ENCODE measurements around the gene TUT4.

The TUT4 gene

DNA sequence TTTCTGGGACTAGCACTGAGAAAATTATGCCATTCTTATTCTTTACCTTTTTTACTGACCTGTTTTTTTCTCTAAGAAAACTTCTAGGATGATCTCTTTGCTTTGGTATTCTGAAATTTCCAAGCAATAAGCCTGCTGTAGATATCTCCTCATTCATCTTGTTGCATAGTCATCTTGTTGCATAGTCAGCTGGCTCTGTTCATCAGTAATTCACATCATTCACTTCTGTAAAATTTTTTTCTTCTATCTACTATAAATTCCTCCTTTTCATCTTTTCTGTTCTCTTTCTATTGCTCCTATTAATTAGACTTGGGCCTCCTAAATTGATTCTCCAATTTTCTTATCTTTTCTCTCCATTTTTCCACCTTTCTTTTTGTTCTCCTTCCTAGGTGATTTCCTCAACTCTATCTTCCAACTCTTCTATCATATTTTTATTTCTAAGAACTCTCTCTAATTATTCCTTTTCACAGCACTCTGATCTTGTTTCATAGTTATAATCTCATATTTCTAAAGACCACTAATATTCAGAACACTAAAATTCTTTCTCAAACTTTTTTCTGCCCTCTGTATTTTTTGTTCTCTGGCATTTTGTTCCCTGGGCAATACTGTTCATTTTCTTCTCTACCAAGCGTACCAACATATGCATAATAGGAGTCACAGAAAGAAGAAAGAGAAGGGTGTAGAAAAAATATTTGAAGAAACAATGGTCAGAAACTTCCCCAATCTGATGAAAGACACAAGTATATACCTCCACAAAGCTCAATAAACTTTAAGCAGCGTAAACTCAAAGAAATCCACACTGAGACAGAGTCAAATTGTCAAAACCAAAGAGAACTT lies 17.7 kb downstream of the TUT4 start:
- no peak overlapping the region for H3K4me3 ChIP-seq (ENCODE audit: insufficient read depth, low read depth, low read length)
- H3K27ac ChIP-seq (ENCODE audit: insufficient read depth, low read depth, low read length, poor library complexity, severe bottlenecking): no peak overlapping the region
- peaks cover 4% of the 10 kb centered on the region for H3K9me3 ChIP-seq (ENCODE audit: control insufficient read depth, low read length)
- H3K4me1 ChIP-seq (ENCODE audit: control insufficient read depth, insufficient read depth, low read length): no peaks in the 10 kb centered on the region
- 93 to 94% methylated on average over 1 of the region's 2 CpGs for WGBS, 2 experiments
- no peaks in the 10 kb centered on the region for H3K36me3 ChIP-seq (ENCODE audit: control insufficient read depth, insufficient read depth, low read length)
- H3K27me3 ChIP-seq (ENCODE audit: control insufficient read depth, insufficient read depth, low read length, poor library complexity, severe bottlenecking): no peaks in the 10 kb centered on the region

DNA sequence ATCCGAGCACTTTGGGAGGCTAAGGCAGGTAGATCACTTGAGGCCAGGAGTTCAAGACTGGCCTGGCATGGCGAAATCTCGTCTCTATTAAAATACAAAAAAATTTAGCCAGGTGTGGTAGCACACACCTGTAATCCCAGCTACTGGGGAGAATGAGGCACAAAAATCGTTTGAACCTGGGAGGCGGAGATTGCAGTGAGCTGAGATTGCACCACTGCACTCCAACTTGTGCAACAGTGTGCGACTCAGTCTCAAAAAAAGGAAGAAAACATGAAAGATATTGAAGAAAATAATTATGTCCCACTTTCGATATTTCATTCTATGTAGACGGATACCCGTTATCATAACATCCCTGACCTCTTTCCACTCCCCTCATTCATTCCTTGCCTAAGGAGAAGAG lies 19.2 kb downstream of the TUT4 start:
- Histone ChIP-seq H3K4me3 (ENCODE audit: insufficient read depth, low read depth, low read length) (no peak overlapping the region), H3K27me3 (ENCODE audit: control insufficient read depth, insufficient read depth, low read length, poor library complexity, severe bottlenecking) (no peaks in the 10 kb centered on the region), H3K27ac (ENCODE audit: insufficient read depth, low read depth, low read length, poor library complexity, severe bottlenecking) (no peak overlapping the region), H3K9me3 (ENCODE audit: control insufficient read depth, low read length) (peaks cover 4% of the 10 kb centered on the region), H3K4me1 (ENCODE audit: control insufficient read depth, insufficient read depth, low read length) (no peaks in the 10 kb centered on the region), H3K36me3 (ENCODE audit: control insufficient read depth, insufficient read depth, low read length) (no peaks in the 10 kb centered on the region)
- 95 to 97% methylated on average over 9 of the region's 9 CpGs for WGBS, 2 experiments

DNA sequence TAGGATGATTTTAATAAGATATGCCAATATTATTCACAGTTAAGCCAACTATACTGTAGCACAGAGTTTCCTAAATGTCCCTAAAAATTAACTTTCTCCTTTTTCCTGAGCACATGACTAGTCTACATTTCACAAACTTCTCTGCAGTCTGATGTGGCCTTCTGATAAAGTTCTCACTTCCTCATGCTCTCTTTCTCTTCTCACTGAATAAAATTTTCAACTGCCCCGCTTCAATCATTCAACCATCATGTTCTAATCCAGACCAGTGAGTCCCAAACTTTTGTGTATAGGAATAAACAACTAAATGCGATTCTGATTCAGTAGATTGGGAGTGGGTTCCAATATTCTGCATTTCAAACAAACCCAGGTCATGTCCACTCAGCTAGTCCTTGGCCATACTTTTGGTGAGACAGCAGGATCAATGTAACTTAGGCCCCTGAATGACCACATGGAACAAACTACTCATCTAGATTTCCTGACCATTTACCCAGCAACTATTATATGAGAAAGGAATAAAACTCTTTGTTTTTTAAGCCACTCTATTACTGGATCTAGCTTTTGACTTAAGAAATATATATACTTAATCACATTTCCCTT lies 20.1 kb downstream of the TUT4 start:
- no peak overlapping the region for H3K27ac ChIP-seq (ENCODE audit: insufficient read depth, low read depth, low read length, poor library complexity, severe bottlenecking)
- no peaks in the 10 kb centered on the region for H3K27me3 ChIP-seq (ENCODE audit: control insufficient read depth, insufficient read depth, low read length, poor library complexity, severe bottlenecking)
- no peak overlapping the region for H3K4me3 ChIP-seq (ENCODE audit: insufficient read depth, low read depth, low read length)
- H3K9me3 ChIP-seq (ENCODE audit: control insufficient read depth, low read length): peaks cover 4% of the 10 kb centered on the region
- no peaks in the 10 kb centered on the region for H3K4me1 ChIP-seq (ENCODE audit: control insufficient read depth, insufficient read depth, low read length)
- H3K36me3 ChIP-seq (ENCODE audit: control insufficient read depth, insufficient read depth, low read length): no peaks in the 10 kb centered on the region
- 100% methylated on average over 2 of the region's 2 CpGs for WGBS, 2 experiments

DNA sequence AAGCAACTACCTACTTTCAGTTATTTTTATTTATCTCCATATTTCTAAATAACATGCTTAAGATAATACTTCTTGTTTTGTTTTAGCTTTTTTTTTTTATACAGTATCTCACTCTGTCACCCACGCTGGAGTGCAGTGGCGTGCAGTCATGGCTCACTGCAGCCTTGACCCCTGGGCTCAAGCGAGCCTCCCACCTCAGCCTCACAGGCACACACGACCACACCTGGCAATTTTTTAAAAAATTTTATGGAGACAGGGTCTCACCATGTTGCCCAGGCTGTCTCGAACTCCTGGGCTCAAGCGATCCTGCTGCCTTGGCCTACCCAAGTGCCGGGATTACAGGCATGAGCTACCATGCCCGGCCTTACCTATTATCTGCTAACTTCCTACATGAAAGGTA lies 20.6 kb downstream of the TUT4 start:
- Histone ChIP-seq H3K27me3 (ENCODE audit: control insufficient read depth, insufficient read depth, low read length, poor library complexity, severe bottlenecking) (no peaks in the 10 kb centered on the region), H3K4me3 (ENCODE audit: insufficient read depth, low read depth, low read length) (no peak overlapping the region), H3K9me3 (ENCODE audit: control insufficient read depth, low read length) (peaks cover 4% of the 10 kb centered on the region), H3K27ac (ENCODE audit: insufficient read depth, low read depth, low read length, poor library complexity, severe bottlenecking) (no peak overlapping the region), H3K4me1 (ENCODE audit: control insufficient read depth, insufficient read depth, low read length) (no peaks in the 10 kb centered on the region), H3K36me3 (ENCODE audit: control insufficient read depth, insufficient read depth, low read length) (no peaks in the 10 kb centered on the region)
- 91 to 93% methylated on average over 8 of the region's 8 CpGs for WGBS, 2 experiments

DNA sequence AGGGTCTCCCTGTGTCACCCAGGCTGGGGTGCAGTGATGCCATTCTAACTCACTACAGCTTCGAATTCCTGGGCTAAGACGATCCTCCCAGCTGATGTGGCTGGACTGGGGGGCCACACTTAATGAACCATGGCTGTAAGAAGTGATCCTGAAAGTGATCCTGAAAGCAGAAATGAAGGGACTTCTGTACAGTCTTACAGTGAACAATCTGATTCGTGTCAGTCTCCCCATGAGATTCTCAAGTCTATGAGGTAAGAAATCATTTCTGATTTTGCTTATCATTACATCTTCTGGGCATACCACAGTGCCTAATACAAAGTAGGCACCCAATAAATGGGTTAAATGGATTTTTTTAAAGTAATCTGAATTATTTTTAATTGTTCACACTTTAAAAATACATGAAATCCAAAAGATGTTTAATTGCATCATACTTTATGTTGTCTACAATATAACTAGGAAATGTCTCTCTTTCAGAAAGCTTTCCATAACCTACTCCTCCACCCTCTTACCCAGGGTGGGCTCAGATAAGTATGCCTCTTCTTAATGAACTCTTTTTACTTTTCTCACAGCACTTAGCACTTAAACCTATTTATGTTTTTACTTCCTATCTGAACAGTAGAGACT lies 21.5 kb downstream of the TUT4 start:
- H3K27ac ChIP-seq (ENCODE audit: insufficient read depth, low read depth, low read length, poor library complexity, severe bottlenecking): no peak overlapping the region
- H3K36me3 ChIP-seq (ENCODE audit: control insufficient read depth, insufficient read depth, low read length): no peaks in the 10 kb centered on the region
- H3K27me3 ChIP-seq (ENCODE audit: control insufficient read depth, insufficient read depth, low read length, poor library complexity, severe bottlenecking): no peaks in the 10 kb centered on the region
- WGBS, 2 experiments: 94% methylated on average over 3 of the region's 3 CpGs
- H3K9me3 ChIP-seq (ENCODE audit: control insufficient read depth, low read length): peaks cover 4% of the 10 kb centered on the region
- no peak overlapping the region for H3K4me3 ChIP-seq (ENCODE audit: insufficient read depth, low read depth, low read length)
- no peaks in the 10 kb centered on the region for H3K4me1 ChIP-seq (ENCODE audit: control insufficient read depth, insufficient read depth, low read length)

DNA sequence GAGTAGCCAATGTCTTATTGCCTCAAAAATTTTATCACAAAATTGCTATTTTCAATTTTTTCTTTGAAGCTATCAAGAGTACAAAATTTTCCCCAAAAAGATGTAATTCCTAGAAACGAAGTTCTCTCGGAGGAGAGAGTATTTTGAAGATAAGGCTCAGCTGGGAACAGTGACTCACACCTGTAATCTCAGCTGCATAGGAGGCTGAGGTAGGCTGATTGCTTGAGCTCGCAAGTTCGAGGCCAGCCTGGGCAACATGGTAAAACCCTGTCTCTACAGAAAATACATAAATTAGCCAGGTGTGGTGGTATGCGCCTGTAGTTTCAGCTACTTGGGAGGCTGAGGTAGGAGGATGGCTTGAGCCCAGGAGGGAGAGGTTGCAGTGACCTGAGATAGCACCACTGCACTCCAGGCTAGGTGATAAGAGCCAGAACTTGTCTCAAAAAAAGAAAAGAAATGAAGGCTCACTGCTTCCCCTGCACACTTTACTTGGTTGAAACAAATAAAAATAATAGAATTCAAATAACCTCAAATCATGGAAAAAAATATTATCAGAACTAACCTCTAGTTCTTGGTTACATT lies 22.2 kb downstream of the TUT4 start:
- Histone ChIP-seq H3K27ac (ENCODE audit: insufficient read depth, low read depth, low read length, poor library complexity, severe bottlenecking) (no peak overlapping the region), H3K4me3 (ENCODE audit: insufficient read depth, low read depth, low read length) (no peak overlapping the region), H3K36me3 (ENCODE audit: control insufficient read depth, insufficient read depth, low read length) (no peaks in the 10 kb centered on the region), H3K9me3 (ENCODE audit: control insufficient read depth, low read length) (peaks cover 2% of the 10 kb centered on the region), H3K27me3 (ENCODE audit: control insufficient read depth, insufficient read depth, low read length, poor library complexity, severe bottlenecking) (no peaks in the 10 kb centered on the region), H3K4me1 (ENCODE audit: control insufficient read depth, insufficient read depth, low read length) (no peaks in the 10 kb centered on the region)
- 95 to 97% methylated on average over 5 of the region's 5 CpGs for WGBS, 2 experiments

DNA sequence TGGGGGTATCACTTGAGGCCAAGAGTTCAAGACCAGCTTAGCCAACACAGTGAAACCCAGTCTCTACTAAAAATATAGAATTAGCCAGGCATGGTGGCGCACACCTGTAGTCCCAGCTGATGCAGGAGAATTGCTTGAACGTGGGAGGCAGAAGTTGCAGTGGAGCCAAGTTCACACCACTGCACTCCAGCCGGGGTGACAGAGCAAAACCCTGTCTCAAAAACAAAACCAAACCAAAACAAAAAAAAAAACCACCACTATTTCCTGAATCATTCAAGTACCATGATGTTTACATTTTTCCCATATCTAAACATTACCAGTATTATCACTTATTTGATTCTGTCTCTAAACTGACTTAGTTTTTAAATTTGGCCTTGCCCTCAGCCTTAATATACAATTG lies 29.5 kb downstream of the TUT4 start:
- Histone ChIP-seq H3K27me3 (ENCODE audit: control insufficient read depth, insufficient read depth, low read length, poor library complexity, severe bottlenecking) (no peaks in the 10 kb centered on the region), H3K4me1 (ENCODE audit: control insufficient read depth, insufficient read depth, low read length) (no peaks in the 10 kb centered on the region), H3K36me3 (ENCODE audit: control insufficient read depth, insufficient read depth, low read length) (peaks cover 3% of the 10 kb centered on the region), H3K4me3 (ENCODE audit: insufficient read depth, low read depth, low read length) (no peak overlapping the region), H3K9me3 (ENCODE audit: control insufficient read depth, low read length) (no peaks in the 10 kb centered on the region), H3K27ac (ENCODE audit: insufficient read depth, low read depth, low read length, poor library complexity, severe bottlenecking) (no peak overlapping the region)
- WGBS, 2 experiments: 92 to 94% methylated on average over 3 of the region's 3 CpGs

DNA sequence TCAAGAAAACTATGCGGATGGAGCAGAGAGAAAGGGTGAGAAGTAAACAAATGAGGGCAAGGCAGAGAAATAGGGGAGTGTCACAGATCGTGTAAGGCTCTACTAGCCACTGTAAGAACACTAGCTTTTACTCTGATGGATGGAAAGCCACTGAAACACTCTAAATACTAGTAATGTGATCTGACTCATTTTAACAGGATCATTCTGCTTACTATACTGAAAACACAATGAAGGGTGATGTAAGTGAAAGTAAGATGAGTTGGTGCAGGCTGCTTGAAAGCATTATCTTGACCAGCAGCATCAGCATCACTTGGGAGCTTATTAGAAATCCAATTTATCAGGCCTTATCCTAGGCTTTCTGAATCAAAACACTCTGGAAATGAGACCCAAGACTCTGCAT lies 32.7 kb downstream of the TUT4 start:
- H3K4me3 ChIP-seq (ENCODE audit: insufficient read depth, low read depth, low read length): no peak overlapping the region
- no peaks in the 10 kb centered on the region for H3K4me1 ChIP-seq (ENCODE audit: control insufficient read depth, insufficient read depth, low read length)
- H3K36me3 ChIP-seq (ENCODE audit: control insufficient read depth, insufficient read depth, low read length): peaks cover 6% of the 10 kb centered on the region
- H3K9me3 ChIP-seq (ENCODE audit: control insufficient read depth, low read length): no peaks in the 10 kb centered on the region
- no peak overlapping the region for H3K27ac ChIP-seq (ENCODE audit: insufficient read depth, low read depth, low read length, poor library complexity, severe bottlenecking)
- WGBS, 2 experiments: 86 to 91% methylated on average over 2 of the region's 2 CpGs
- no peaks in the 10 kb centered on the region for H3K27me3 ChIP-seq (ENCODE audit: control insufficient read depth, insufficient read depth, low read length, poor library complexity, severe bottlenecking)

DNA sequence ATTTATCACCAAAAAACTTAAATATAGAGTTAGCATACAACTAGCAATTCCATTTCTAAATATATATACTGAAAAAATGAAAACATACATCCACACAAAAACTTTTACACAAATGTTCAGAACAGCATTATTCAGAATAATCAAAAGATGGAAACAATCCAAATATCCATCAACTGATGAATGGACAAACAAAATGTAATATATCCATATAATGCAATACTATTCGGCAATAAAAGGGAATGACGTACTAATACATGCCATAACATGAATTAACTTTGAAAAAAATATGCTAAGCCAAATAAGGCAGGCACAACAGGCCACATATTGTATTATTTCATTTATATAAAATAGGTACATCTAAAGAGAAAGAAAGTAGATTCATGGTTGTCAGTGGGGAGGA lies 33.9 kb downstream of the TUT4 start:
- WGBS, 2 experiments: 100% methylated on average over 2 of the region's 2 CpGs; no CpG with 5 or more reads in 1 of the 2 experiments
- H3K9me3 ChIP-seq (ENCODE audit: control insufficient read depth, low read length): no peaks in the 10 kb centered on the region
- H3K36me3 ChIP-seq (ENCODE audit: control insufficient read depth, insufficient read depth, low read length): peaks cover 9% of the 10 kb centered on the region

More for the DNA sequence above, 33.9 kb downstream of the TUT4 start:
- Histone ChIP-seq H3K27ac (ENCODE audit: insufficient read depth, low read depth, low read length, poor library complexity, severe bottlenecking) (no peak overlapping the region), H3K4me3 (ENCODE audit: insufficient read depth, low read depth, low read length) (no peak overlapping the region), H3K4me1 (ENCODE audit: control insufficient read depth, insufficient read depth, low read length) (no peaks in the 10 kb centered on the region), H3K27me3 (ENCODE audit: control insufficient read depth, insufficient read depth, low read length, poor library complexity, severe bottlenecking) (no peaks in the 10 kb centered on the region)

Measured in ectodermal cell (in vitro differentiated cells).